Measurements from ENCODE around the gene GALNT8.
"Not testable (repeated sequence)": the region's sequence is repeated elsewhere in the genome, so short reads cannot be mapped to it uniquely, and the experiment has no call there.

The GALNT8 gene

DNA sequence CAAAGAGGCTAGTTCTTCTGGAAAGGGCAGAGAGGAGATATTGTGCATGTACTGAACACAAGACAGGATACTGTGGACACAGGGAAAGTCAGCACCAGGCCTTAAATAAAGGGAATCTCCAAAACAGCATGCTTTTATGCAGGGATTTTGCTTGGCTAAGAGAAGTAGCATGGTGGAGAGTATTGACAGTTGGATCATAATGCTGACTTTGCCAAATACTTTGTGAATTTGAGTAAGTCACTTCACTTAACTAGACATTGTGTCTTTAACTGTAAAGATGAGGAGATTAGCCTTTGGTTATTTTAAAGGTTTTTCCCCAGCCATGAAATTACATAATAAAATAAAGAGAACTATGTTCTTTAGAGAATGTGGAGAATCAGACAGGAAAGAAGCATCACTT lies 24.5 kb downstream of the GALNT8 start:
- no peak for DNase-seq

DNA sequence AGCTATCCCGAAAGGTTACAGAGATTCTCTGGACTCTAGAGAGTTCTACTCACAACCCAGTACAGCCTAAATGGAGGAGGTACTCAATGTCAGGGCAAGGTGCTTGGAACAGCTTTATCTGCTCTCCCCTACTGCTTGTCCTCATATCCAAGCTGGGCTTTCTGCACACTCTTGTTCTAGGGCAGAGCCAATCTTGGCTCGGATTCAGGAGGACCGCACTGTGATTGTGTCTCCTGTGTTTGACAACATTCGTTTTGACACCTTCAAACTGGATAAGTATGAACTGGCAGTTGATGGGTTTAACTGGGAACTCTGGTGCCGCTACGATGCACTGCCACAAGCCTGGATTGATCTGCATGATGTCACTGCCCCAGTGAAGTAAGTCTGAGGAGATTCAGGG lies 25.0 kb downstream of the GALNT8 start:
- DNase-seq, result no peak

DNA sequence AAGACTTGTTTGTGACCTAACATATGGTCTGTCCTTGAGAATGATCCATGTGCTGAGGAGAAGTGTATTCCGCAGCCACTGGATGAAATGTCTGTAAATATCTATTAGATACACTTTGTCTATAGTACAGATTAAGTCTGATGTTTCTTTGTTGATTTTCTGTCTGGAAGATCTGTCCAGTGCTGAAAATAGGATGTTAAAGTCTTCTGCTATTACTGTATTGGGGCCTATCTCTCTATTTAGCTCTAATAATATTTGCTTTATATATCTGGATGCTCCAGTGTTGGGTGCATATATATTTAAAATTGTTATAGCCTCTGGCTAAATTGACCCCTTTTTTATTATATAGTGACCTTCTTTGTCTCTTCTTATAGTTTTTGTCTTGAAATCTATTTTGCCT lies 31.5 kb downstream of the GALNT8 start:
- not testable (repeated sequence) for DNase-seq

DNA sequence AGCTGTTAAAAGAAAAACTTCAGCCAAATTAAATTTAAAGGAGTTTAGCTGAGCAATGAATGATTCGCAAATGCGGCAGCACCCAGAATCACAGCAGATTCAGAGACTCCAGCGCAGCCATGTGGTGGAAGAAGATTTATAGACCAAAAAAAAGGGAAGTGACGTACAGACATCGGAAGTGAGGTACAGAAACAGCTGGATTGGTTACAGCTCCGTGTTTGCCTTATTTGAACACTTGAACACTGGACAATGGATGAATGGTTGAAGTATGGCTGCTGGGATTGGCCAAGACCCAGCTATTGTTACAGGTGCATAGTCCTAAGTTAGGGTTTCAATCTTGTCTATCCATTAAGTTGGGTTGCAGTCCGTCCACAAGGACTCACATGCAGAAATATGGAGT lies 42.6 kb downstream of the GALNT8 start:
- no peak for DNase-seq

DNA sequence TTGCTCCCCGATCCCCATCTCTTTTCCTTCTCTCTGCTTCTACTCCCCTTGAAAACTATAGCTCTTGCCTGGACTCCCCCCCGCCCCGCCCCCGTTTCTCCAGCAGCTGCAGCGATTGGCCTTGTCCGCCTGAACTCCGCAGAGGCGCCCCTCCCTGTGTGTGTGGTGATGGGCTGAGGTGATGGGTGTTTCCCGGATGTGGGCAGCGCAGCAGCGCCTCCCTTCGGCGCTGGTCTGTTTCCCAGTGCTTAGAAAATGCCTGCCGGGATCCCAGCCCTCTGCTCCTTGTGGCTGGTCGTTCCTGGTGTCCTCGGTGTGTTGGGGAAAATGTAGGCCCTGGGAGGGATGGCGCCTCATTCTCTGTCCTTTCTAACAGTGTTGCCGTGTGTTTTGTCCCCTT lies 43.3 kb downstream of the GALNT8 start:
- DNase-seq, result no peak

DNA sequence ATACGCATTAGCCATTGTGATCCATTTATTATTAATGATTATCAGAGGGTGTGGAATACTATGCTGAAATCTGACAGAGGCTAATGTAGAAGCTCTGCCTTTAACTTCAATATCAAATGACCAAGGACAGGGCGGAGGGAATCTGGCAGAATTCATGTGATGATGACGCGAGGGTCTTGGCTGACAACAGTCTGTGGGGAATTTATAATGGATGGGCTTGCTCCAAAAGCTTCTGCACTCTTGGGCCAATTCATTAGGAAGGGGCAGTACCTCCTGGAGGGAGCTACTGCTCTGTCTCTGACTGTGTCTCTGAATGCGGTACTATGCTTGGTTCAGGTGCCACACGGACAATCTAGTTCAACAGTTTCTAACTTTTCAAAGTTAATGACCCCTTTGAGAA lies 46.2 kb downstream of the GALNT8 start:
- DNase-seq, result no peak

DNA sequence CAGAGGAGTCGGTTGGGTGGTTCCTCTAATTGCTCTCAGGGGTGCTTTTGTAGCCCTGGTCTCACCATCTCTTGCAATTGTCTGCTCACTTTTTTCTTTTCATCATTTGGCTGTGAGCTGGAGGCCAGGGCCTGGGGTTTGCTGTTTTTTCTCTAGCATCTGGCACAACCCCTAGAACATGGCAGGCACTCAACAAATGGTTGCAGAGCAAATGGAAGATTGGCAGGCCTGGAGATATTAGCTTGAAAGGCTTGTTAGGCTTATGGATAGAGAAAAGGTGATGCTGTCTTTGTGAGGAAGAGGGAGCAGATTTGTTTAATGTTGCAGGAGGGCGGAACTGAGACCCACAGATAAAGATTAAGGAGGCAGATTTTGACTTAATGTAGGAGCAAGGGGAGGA lies 47.0 kb downstream of the GALNT8 start:
- DNase-seq, result no peak

DNA sequence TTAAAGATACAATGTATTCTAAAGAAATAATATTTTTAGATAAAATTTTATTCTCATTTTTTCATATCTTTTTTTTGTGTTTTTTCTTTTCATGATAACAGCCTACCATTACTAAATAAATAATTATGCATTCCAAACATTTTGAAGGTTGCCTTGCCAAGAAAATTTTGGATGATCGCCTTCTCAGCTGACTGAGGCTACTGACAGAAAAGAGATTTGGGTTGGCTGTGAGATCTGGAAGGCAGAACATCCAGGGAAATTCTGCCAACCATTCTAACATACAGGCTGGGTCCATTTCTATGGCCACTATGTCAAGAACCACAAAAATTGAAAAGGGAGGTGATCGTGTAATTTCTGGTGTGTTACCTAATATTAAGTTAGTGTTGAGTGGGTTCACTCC lies 48.1 kb downstream of the GALNT8 start:
- DNase-seq, result no peak

DNA sequence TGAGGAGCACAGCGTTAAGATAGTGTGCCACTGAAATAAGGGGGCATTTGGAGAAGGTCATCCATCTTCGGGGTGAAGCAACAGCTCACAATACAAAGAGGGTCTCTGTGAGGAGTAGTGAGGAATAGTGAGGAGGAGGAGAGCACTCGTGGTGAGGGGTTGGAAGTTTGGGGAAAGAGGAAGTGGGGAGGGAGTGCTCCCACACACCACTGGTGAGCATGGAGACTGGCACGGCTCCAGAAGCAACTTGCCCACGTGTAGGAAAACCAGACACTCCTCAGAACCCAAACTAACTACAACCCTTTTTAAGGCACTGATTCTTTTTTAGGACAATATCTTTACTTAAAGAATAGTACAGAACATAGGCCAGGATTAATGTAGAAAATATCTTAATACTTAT lies 48.9 kb downstream of the GALNT8 start:
- no peak for DNase-seq

DNA sequence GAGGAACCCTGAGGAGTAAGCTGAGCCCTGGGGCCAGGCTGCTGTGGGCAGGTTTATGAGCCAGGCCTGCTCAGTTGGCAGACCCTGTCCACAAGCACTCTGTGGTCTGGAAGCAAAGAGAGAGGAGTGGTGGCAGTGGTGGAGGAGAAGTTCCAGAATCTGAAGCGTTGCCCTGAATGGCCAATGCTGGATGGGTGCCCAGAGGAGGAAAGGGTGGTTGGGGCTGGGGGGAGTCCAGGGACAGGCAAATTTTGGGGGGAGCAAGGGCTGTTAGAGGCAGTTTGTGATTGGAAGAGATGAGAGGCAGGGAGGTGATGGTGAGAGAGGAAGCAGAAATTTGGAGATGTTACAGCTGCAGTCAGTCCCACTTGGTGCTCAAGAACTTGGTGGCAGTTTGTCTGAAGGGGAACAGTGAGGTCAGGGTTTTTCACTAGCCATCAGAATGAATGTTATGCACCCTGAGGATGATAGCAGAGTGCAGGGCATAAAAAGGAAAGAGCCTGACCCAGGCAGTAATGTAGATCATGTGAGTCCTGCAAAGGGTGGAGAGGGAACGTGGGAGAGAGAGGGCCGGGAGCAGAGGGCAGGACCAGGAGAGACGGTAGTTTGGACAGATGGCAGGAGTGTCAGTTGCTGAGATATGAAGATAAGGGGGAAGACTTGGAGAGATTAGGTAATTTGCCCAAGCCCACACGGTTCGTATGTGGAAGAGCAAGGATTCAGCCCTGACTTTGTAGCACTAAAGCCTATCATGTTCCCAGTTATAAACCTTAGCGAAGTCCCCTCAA lies 51.2 kb downstream of the GALNT8 start:
- no peak for DNase-seq

DNA sequence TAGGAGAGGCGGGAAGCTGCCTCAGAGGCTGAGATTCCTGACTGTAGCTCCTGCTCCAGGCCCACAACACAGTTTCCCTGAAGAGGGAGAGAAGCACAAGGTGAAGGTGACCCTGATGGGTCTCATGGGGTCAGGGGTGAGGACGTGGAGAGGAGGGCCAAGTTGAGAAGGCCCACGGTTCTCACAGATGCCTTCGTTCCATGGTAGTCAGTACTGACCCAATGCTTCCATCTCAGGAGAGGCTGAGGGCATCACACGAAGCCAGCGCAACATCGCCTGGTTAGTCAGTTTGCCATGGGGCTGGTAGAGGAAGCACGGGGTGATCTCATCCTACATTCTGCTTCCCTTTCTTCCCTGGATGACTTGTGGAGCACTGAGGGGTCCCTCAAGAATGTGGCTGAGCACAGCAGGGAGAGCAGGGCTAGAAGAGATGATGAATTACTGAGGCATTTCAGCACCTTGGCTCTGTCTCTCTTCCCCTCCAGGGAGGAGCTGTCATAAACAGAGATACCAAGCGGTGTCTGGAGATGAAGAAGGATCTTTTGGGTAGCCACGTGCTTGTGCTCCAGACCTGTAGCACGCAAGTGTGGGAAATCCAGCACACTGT lies 51.9 kb downstream of the GALNT8 start:
- no peak for DNase-seq

DNA sequence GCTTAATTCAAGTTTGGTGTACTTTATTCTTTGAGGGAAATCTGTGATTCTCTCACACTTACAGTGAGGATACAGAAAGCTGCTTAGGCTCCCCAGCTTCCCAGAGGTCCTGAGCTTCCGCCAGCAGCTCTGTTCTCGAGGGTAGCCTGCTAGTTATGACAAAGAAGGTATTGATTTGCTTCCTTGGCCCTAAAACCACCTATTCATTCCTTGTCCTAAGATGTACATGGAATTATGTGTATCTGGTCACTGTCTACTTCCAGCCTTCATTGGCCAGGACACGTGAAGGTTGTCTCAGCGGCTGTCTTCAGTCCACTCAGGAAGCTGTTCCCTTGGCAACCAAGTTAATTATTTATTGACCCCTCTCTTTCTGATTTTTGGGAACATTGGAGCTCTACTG lies 55.7 kb downstream of the GALNT8 start:
- no peak for DNase-seq

DNA sequence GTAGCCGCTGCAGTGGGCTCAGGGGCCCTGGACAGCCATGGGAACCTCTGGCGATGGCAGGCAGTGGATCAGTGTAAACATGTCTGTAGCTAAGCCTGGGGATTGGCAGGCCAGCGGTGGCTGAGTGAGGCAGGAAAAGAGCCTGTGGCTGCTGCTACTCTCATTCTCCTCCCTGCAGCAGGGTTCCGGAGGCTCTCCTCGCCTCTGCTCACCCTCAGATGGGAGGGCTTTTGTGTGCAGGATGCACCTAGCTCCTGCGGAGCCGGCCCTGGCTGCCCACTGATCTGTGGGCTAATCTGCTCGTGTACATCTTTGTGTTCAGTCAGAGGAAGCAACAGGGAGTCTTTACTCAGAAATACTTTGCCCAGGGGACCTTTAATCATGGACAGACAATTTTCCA lies 59.5 kb downstream of the GALNT8 start:
- no peak for DNase-seq

DNA sequence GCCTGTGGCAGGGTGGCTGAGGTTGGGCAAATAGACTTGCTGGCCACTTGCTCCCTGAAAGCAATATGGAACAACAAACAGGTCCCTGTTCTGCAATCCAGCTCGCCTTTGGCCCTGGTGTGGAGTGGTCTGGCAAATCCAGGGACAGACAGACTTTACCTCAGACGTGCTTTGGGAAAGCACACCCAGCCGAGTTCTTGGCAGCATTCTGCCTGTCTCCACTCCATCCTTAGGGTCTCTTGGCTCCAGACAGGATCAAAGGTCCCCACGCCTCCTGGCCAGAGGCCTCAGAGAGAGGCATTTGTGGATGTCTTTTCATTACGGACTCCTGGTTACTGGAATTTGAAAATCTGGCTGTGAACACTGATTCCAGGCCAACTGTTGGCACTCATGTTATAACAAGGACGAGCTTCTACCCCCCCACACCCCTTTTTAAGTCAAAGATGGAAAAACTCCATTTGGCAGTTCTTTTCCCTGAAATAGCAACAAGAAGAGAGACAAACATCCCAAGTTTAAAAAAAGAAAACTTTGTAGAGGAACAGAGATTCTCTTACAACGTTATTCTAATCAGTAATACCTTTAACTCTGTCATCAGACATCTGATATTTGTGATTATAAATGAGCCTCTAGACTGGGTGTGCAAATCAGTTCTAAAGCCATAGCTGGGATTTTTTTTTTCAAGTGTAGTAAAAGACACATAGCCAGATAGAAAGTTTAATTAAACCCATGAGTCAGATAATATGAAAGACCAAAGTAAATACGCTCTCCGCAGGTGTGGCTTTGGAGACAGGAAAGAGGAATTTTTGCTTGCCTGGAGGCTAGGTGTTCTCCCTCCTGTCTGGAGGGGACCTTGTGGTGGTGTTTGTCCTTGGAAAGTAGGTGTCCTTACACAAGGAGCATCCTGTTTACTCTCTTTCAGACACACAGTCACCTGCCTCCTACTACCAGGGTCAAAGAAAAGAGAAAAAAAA lies 60.7 kb downstream of the GALNT8 start:
- DNase-seq, result no peak

DNA sequence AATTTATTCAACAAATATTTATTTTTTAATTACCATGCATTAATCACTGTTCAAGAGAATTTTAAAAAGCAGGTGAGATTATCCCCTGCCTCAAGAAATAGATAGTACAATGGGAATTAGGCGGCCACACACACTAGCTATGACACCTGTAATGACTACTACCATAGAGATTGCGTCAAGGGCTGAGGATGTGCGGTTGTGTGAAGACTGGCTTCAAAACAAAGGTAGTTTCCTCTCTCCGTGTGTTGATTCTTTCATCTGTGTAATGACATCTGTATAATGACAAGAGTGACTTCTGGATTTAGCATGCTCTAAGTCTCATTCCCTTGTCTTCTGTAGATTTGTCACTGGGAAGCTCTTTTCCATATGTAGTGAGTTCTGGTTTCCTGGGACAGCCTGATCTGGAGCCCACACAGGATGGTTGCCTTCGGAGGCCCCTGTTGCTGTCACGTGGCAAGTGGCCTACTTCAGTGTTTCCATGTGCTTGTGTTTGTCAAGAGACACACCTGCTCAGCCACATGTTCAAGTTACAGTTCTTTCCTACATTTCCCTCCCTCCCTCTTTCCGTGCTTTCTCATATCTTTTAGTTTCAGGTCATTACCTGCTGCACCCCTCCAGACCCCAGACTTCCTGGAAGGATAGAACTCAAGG lies 64.3 kb downstream of the GALNT8 start:
- no peak for DNase-seq

DNA sequence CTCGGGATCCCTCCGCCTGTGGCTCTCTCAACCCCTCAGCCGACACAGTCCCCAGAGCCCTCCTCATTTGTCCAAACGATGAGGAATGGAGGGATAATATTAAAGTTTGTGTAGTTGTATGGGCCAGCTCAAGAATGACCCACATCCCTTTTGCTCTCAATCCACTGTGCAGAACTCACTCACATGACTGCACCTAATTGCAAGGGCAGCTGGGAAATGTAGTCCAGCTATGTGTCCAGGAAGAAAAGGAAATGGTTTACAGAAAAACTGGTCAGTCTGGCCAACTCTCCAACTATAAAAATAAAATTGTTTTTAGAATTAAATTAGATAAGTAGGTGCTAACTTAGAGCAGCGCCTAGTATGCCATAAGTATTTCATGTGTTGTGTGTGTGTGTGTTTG lies 66.6 kb downstream of the GALNT8 start:
- no peak for DNase-seq

DNA sequence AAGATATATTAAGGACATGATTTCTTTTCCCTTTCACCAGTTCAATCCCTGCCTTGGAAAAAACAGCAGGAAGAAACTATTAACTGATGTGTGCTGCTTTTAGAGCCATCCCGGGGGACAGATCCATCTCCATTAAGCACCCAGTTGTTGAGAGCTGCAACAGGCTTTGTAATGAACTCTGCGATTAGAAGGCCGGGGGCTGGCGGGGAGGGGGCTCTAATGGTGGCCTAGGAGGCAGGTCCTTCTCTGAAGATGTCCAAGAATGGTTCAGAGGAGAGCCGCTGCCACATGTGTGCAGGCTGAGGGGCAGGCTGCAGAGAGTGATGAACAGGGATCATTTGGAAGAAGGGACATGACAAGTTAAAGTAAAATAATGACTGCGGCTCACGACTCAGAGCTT lies 67.8 kb downstream of the GALNT8 start:
- no peak for DNase-seq

DNA sequence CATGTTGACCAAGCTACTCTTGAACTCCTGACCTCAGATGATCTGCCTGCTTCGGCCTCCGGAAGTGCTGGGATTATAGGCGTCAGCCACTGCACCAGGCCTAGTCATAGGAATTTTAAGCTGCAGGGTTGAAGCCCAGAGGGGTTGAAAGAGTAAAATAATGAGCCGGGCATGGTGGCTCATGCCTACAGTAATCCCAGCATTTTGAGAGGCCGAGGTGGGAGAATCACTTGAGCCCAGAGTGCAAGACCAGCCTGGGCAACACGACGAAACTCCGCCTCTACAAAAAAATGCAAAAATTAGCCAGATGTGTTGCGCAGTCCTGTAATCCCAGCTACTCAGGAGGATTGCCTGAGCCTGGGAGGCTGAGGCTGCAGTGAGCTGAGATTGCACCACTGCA lies 69.6 kb downstream of the GALNT8 start:
- no peak for DNase-seq

DNA sequence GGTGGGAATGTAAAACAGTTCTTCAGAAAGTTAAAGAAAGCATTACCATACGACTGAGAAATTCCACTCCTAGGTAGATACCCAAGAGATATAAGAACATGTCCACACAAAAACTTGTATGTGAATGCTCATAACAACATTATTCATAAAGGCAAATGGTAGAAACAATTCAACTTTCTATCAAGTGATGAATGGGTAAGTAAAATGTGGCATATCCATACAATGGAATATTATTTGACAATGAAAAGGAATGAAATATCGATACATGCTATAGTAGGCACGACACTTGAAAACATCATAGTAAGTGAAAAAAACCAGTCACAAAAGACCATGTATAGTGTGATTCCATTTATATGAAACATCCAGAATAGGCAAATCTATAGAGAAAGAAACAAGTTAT lies 71.3 kb downstream of the GALNT8 start:
- no peak for DNase-seq

DNA sequence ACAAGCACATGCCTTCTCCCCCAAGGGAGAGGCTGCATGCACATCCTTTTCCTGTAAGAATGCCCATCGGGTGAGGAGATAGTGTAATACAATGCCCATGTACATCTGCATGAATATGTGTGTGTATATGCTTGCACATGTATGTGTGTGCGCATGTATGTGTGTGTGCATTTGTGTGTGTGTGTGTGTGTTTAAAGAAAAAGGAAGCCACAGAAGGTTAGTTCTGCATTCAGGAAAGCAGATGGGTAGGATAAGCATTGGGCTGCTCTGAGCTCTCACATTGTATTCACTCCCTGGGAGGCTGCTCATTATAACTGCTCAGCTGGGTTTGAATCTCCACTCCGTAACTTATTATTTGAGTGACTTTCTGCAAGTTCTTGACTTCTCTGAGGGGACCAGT lies 74.3 kb downstream of the GALNT8 start:
- DNase-seq, result no peak

DNA sequence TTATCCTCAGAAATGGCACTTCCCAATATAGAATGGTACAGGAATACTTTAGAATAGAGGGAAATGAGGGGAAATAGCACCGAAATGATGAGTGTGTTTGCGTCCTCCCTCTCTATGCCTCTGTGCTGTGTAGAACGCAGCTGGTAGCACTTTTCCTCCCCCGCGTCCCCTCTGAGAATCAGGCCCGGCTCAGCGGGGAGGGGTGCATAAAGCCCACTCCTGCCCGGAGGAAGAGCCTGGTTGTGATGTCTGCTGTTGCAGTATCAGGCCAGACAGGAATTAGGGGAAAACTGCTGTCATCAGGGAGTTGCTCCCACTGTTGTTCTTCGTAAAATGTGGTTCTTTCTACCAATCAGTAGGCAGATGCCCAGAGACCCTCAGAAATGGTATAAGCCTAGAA lies 76.0 kb downstream of the GALNT8 start:
- no peak for DNase-seq

DNA sequence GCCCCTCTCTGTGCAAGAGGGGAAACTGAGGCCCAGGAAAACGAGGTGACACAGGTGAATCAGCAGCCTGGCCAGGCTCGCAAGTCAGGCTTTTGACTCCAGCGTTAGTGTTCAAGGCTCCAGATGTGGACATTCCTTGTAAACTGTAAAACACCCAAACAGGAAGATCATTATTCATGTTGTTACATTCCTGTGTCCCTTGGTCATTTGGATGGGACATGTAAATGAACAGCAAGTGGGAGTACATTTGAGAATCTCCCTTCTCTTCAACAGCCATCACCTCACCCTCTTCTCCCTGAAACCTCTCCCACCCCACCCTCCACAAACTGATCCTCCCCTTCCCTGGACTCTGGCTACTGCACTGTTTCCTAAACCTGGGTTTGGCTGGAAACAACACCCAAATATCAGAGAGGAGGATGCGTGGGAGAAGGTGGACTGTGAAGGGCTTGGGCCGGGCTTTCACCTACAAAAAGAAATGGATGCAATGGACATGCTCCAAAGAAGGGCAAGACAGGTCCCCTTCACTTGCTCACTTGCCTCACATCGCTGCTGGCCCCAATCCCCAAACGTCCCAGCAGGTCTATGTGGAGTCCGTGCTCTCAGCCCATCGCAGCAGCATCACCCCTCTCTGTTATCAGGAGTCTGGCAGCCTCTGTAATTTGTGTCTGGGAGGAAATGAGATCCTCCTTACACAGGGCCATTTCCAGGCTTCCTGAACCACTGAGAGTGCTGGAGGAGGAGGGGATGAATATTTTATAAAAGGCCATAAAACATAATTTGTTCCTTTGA lies 76.7 kb downstream of the GALNT8 start:
- no peak for DNase-seq

Data from kidney glomerular epithelial cell (primary cell).